PC-3 (cell line): Measurements from ENCODE around the gene ACAD11.

Experiments
- CTCF ChIP-seq: fragments of 300-600 bp; sonication (generic); conservative IDR thresholded peaks from 2 replicates; pipeline ENCODE4 v1.5.1; 2017; ENCODE audit warnings: antibody characterized with exemption, low read depth, mild to moderate bottlenecking, low read length
- EZH2 ChIP-seq: fragments of 300-600 bp; sonication (generic); IDR thresholded peaks from one replicate; pipeline ENCODE4 v1.6.1; 2017; ENCODE audit warnings: antibody characterized with exemption, mild to moderate bottlenecking, low read length; ENCODE audit not compliant: unreplicated experiment
- EZH2phosphoT487 ChIP-seq: fragments of 300-600 bp; sonication (generic); IDR thresholded peaks from 2 replicates; pipeline ENCODE4 v1.6.1; 2018; ENCODE audit warnings: mild to moderate bottlenecking, antibody characterized with exemption, low read length, borderline replicate concordance

DNA sequence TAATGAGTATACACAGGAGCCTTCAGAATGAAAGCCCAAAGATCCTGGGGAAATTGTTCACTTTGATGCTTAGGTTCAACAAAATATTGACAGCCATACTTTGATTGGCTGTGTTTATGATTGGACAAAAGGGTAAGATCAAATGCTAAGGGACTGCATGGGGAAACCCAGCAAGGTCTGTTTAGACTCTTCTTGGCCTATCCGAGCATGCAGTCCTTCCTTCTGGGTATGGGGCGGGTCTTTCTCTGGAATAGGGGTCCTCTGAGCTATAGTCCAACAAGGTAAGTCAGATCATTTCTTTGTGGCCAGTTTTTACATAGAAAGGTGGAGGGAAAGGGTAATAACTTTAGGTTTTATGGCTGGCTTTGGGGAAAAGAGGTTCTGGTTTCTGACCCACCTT, 115.5 kb downstream of the ACAD11 start:
- no peak for TF ChIP-seq CTCF
- TF ChIP-seq EZH2: no peak
- TF ChIP-seq EZH2phosphoT487: no peak
